PC-3 (cell line): ENCODE measurements around the gene HSD17B3. TPM values are rescaled to one million over a fixed set of nuclear protein-coding genes. Genes with fewer than 3 reads are reported as not detected.

Experiments used
- ATAC-seq: fragments of 200-7000 bp; cut with Tn5 transposase; 2 replicates; pipeline ENCODE4 v1.9.1; 2020; ENCODE audit warnings: mild to moderate bottlenecking, moderate library complexity
- BruUV-seq: library from RNA; stranded (reverse); fragments of 400-500 nt; replicated peaks from 2 replicates; lab custom pipeline; 2021; lab: Mats Ljungman, UMichigan
- CTCF ChIA-PET: fragments of 300-600 bp; sonication (Branson Sonifier 250); formaldehyde crosslinking; loops from one replicate; lab custom pipeline; 2022; ENCODE audit warnings: antibody characterized with exemption; lab: Charles Lee
- POLR2A ChIA-PET: fragments of 300-600 bp; sonication (Branson Sonifier 250); formaldehyde crosslinking; loops from one replicate; lab custom pipeline; 2022; ENCODE audit warnings: antibody characterized with exemption; ENCODE audit not compliant: unreplicated experiment; lab: Charles Lee
- DNase-seq: peaks from one replicate; pipeline ENCODE4 v3.0.0-alpha.2; 2015
- H2AFZ ChIP-seq: fragments of 300-600 bp; sonication (generic); 2 replicates; pipeline ENCODE4 v1.6.0; 2016; ENCODE audit warnings: antibody characterized with exemption, low read length
- H3F3A ChIP-seq: fragments of 300-600 bp; sonication (generic); one replicate; pipeline ENCODE4 v1.6.0; 2017; ENCODE audit warnings: antibody characterized with exemption, low read length, control low read depth, mild to moderate bottlenecking; ENCODE audit not compliant: unreplicated experiment
- H3K27ac ChIP-seq: fragments of 300-600 bp; sonication (generic); 2 replicates; pipeline ENCODE4 v1.5.1; 2016; ENCODE audit warnings: mild to moderate bottlenecking, low read length
- H3K27me3 ChIP-seq: fragments of 300-600 bp; sonication (generic); 2 replicates; pipeline ENCODE4 v1.6.1; 2016; ENCODE audit warnings: low read length, mixed read lengths
- H3K36me3 ChIP-seq: fragments of 300-600 bp; sonication (generic); 2 replicates; pipeline ENCODE4 v1.6.1; 2016; ENCODE audit warnings: low read depth, mixed run types, low read length, mixed read lengths
- H3K4me1 ChIP-seq: fragments of 300-600 bp; sonication (generic); 2 replicates; pipeline ENCODE4 v1.5.1; 2016; ENCODE audit warnings: low read length; ENCODE audit not compliant: insufficient read depth
- H3K4me2 ChIP-seq: fragments of 300-600 bp; sonication (generic); 2 replicates; pipeline ENCODE4 v1.6.0; 2016; ENCODE audit warnings: low read length
- H3K4me3 ChIP-seq: fragments of 300-600 bp; sonication (generic); 2 replicates; pipeline ENCODE4 v1.5.1; 2016; ENCODE audit warnings: mild to moderate bottlenecking, low read length, mixed read lengths
- H3K79me2 ChIP-seq: fragments of 300-600 bp; sonication (generic); 2 replicates; pipeline ENCODE4 v1.6.1; 2017; ENCODE audit warnings: low read length, mixed read lengths
- H3K9ac ChIP-seq: fragments of 300-600 bp; sonication (generic); 2 replicates; pipeline ENCODE4 v1.6.0; 2016; ENCODE audit warnings: mild to moderate bottlenecking, low read length
- H3K9me2 ChIP-seq: fragments of 300-600 bp; sonication (generic); replicated peaks from 2 replicates; pipeline ENCODE4 v1.6.1; 2016; ENCODE audit warnings: mixed run types, low read length, mixed read lengths
- H3K9me3 ChIP-seq: fragments of 300-600 bp; sonication (generic); 2 replicates; pipeline ENCODE4 v1.6.1; 2016; ENCODE audit warnings: low read length, mixed read lengths
- H4K20me1 ChIP-seq: fragments of 300-600 bp; sonication (generic); 2 replicates; pipeline ENCODE4 v1.6.1; 2016; ENCODE audit warnings: low read length, mixed read lengths
- EZH2 ChIP-seq: fragments of 300-600 bp; sonication (generic); IDR thresholded peaks from one replicate; pipeline ENCODE4 v1.6.1; 2017; ENCODE audit warnings: antibody characterized with exemption, mild to moderate bottlenecking, low read length; ENCODE audit not compliant: unreplicated experiment
- EZH2phosphoT487 ChIP-seq: fragments of 300-600 bp; sonication (generic); IDR thresholded peaks from 2 replicates; pipeline ENCODE4 v1.6.1; 2018; ENCODE audit warnings: mild to moderate bottlenecking, antibody characterized with exemption, low read length, borderline replicate concordance
- intact Hi-C: fragments of 100-400 bp; cut with micrococcal nuclease; formaldehyde crosslinking; loops from 2 replicates; pipeline ENCODE4 v1.9.0; 2023
- total RNA-seq: library from RNA; depleted of rRNA; stranded (reverse); fragments of >200 nt; gene quantifications from 2 replicates; pipeline ENCODE4 v1.2.3, GENCODE V29; 2014
- TF ChIP-seq, protein P1 (sequence below): fragments of 300-600 bp; sonication (generic); conservative IDR thresholded peaks from 2 replicates; pipeline ENCODE4 v1.5.1; 2017; ENCODE audit warnings: antibody characterized with exemption, low read depth, mild to moderate bottlenecking, low read length

The HSD17B3 gene
- total RNA-seq, 1 experiment from 2014 or later = 0.26 TPM

DNA sequence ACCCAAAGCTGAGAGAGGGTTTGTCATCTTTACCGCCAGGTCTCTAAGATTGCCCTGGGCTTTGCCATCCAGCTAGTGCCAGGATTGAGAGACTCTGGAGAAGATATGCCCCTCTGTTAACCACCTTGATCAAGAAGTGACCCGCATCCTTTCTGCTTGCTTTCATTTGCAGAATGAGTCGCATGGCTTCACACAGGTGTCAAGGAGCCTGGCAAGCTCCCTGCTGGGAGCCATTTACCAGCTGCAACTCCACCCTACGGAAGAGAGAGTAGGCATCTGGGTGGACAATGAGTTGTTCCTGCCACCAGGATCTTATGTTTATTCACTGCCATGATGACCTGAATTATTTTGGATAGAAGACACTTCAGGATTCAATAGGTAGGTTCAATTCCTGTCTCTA, 43.0 kb downstream of the HSD17B3 start:
- no peaks in the 10 kb centered on the region for H3K79me2 ChIP-seq
- no peaks in the 10 kb centered on the region for H3K36me3 ChIP-seq
- ChIA-PET POLR2A (no interaction called here), CTCF (no interaction called here)
- no peak for TF ChIP-seq EZH2
- TF ChIP-seq, protein P1, sequence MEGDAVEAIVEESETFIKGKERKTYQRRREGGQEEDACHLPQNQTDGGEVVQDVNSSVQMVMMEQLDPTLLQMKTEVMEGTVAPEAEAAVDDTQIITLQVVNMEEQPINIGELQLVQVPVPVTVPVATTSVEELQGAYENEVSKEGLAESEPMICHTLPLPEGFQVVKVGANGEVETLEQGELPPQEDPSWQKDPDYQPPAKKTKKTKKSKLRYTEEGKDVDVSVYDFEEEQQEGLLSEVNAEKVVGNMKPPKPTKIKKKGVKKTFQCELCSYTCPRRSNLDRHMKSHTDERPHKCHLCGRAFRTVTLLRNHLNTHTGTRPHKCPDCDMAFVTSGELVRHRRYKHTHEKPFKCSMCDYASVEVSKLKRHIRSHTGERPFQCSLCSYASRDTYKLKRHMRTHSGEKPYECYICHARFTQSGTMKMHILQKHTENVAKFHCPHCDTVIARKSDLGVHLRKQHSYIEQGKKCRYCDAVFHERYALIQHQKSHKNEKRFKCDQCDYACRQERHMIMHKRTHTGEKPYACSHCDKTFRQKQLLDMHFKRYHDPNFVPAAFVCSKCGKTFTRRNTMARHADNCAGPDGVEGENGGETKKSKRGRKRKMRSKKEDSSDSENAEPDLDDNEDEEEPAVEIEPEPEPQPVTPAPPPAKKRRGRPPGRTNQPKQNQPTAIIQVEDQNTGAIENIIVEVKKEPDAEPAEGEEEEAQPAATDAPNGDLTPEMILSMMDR = no peak
- TF ChIP-seq EZH2phosphoT487 = no peak
- BruUV-seq = no TSS peak
- H2AFZ ChIP-seq = no peak overlapping the region
- no peaks in the 10 kb centered on the region for H4K20me1 ChIP-seq
- no peak overlapping the region for H3K27ac ChIP-seq
- DNase-seq = no peak
- intact Hi-C loops = no loop called here
- H3K4me3 ChIP-seq = no peak overlapping the region
- H3K27me3 ChIP-seq = no peaks in the 10 kb centered on the region
- H3K9me2 ChIP-seq = no peaks in the 10 kb centered on the region
- no peaks in the 10 kb centered on the region for H3F3A ChIP-seq
- no peak for ATAC-seq
- H3K9me3 ChIP-seq = no peaks in the 10 kb centered on the region
- peaks cover 10% of the 10 kb centered on the region for H3K4me1 ChIP-seq
- no peak overlapping the region for H3K4me2 ChIP-seq
- no peak overlapping the region for H3K9ac ChIP-seq

- peak; percentile 98 for ATAC-seq
- H3K4me2 ChIP-seq = peak overlapping the region; percentile 19; the same call in 1 of the 2 replicates
Measured at GRCh38 chr9:96256800-96257199, 45.2 kb downstream of the HSD17B3 start.

GRCh38 chr9:96255698-96256097, 46.3 kb downstream of the HSD17B3 start:
- intact Hi-C loops = no loop called here
- Histone ChIP-seq H3K27me3 (no peaks in the 10 kb centered on the region), H3K27ac (no peak overlapping the region), H3K9me2 (no peaks in the 10 kb centered on the region), H3K9me3 (no peaks in the 10 kb centered on the region), H3K4me1 (peaks cover 18% of the 10 kb centered on the region), H3K4me3 (no peak overlapping the region), H3K36me3 (no peaks in the 10 kb centered on the region), H2AFZ (no peak overlapping the region), H3K9ac (no peak overlapping the region), H3K79me2 (no peaks in the 10 kb centered on the region), H3K4me2 (no peak overlapping the region), H3F3A (no peaks in the 10 kb centered on the region), H4K20me1 (no peaks in the 10 kb centered on the region)
- no peak for DNase-seq
- ChIA-PET CTCF (no interaction called here), POLR2A (no interaction called here)
- no TSS peak for BruUV-seq
- TF ChIP-seq, protein P1 = no peak
- TF ChIP-seq EZH2 = no peak
- no peak for TF ChIP-seq EZH2phosphoT487
- no peak for ATAC-seq

More at GRCh38 chr9:96256800-96257199, 45.2 kb downstream of the HSD17B3 start:
- Histone ChIP-seq H3K9me3 (no peaks in the 10 kb centered on the region), H3K27me3 (no peaks in the 10 kb centered on the region), H3F3A (no peaks in the 10 kb centered on the region), H3K9ac (no peak overlapping the region), H3K4me3 (no peak overlapping the region), H4K20me1 (no peaks in the 10 kb centered on the region), H2AFZ (no peak overlapping the region), H3K79me2 (no peaks in the 10 kb centered on the region), H3K36me3 (no peaks in the 10 kb centered on the region), H3K9me2 (no peaks in the 10 kb centered on the region), H3K27ac (peak overlapping the region; percentile 34), H3K4me1 (peaks cover 10% of the 10 kb centered on the region)
- CTCF ChIA-PET = no interaction called here
- intact Hi-C loops = no loop called here
- TF ChIP-seq EZH2phosphoT487 (no peak), EZH2 (no peak)
- TF ChIP-seq, protein P1 = no peak
- no TSS peak for BruUV-seq
- DNase-seq = peak; percentile 70
- POLR2A ChIA-PET = no interaction called here
